NCI-H187 (cell line): ENCODE data around the gene SLC46A3.
"Not testable (repeated sequence)": the region's sequence is repeated elsewhere in the genome, so short reads cannot be mapped to it uniquely, and the experiment has no call there.

Experiments used
- DNase-seq, 2 experiments: peaks; one replicate each; lab custom pipeline; 2025; lab: John Stamatoyannopoulos, UW

Gene SLC46A3

GRCh38 chr13:28730762-28731161 lies 12.0 kb upstream of the SLC46A3 start:
- no peak for DNase-seq

DNA sequence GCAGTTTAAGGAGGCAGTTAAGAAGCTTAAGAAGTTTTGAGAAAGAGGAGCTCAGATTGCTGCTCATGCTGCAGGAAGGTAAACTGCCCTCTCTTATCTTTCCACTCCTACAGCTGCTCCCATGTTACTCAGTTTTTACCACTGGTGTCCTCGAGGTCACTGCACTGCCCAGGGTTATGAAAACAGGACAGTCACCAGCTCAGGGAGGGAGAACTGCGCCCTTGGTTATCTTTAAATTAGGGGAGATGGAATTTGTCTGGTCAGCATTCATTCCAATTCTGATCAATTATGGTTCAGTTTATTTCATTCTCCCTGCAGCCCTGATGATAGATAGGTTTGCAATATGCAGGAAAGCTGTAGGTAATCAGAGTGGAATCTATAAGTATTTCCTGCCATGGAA lies 10.8 kb upstream of the SLC46A3 start:
- DNase-seq: no peak

GRCh38 chr13:28728642-28729041 lies 9.9 kb upstream of the SLC46A3 start:
- DNase-seq: no peak

GRCh38 chr13:28725046-28725610 lies 6.4 kb upstream of the SLC46A3 start:
- no peak for DNase-seq

DNA sequence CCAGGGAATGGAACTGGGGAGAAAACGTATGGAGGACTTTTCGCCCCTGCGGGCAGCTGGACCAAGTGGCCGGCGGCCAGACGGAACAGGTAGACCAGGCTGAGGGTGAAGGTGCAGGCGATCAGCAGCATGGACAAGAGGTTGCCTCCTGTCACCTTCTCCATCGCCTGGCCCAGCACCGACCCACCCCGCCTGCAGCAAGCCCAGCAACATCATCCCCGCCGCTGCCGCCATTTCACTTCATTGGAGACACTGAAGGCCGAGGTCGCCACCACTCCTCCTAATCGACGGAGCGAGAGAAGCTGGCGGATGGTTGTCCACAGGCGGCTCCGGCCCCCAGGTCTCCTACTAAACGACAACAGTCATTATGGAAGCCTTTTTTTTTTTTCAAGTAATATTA lies 5.0 kb upstream of the SLC46A3 start:
- no peak for DNase-seq

- no peak for DNase-seq
These were observed 671 bp upstream of the SLC46A3 start for GRCh38 chr13:28719227-28720055.

GRCh38 chr13:28718196-28718542 lies 601 bp downstream of the SLC46A3 start:
- DNase-seq: no peak

- DNase-seq: no peak
These were observed 1.6 kb downstream of the SLC46A3 start for GRCh38 chr13:28717170-28717569.

GRCh38 chr13:28716511-28716910 lies 2.3 kb downstream of the SLC46A3 start:
- DNase-seq: no peak

DNA sequence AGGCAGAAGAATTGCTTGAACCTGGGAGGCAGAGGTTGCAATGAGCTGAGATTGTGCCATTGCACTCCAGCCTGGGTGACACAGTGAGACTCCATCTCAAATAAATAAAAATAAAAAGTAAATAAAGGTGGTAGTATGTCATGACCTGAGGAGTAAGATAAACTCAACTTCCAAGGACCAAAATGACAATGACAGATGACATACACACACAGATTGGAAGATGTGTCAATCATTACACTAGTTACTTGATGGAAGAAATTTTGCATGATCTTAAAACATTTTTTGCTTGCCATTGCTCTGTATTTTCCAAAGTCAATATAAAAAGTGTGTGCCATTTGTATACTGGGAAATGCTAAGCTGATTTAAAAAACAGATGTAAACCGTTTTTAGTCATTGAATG lies 4.1 kb downstream of the SLC46A3 start:
- no peak for DNase-seq

DNA sequence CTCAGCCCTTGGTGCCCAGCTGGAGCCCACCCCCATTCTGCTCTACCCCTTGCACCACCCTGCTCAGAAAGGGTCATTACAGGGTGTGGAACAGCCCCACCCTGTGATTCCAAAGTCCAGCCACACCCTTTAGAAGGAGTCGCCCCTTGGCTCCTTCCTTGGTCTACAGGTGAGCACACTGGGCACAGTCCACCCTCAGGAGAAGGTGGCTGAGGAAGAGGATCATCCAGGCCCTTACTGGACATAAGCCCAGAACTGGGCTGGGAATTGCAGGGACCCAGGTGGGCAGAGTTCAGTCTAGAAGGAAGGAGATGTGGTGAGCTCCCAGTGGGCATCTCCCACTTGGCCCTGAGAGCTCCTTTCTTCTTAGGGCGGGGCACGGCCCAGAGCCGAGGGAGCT lies 8.6 kb downstream of the SLC46A3 start:
- no peak for DNase-seq

- no peak for DNase-seq
These were observed 10.9 kb downstream of the SLC46A3 start for GRCh38 chr13:28707629-28708427.

DNA sequence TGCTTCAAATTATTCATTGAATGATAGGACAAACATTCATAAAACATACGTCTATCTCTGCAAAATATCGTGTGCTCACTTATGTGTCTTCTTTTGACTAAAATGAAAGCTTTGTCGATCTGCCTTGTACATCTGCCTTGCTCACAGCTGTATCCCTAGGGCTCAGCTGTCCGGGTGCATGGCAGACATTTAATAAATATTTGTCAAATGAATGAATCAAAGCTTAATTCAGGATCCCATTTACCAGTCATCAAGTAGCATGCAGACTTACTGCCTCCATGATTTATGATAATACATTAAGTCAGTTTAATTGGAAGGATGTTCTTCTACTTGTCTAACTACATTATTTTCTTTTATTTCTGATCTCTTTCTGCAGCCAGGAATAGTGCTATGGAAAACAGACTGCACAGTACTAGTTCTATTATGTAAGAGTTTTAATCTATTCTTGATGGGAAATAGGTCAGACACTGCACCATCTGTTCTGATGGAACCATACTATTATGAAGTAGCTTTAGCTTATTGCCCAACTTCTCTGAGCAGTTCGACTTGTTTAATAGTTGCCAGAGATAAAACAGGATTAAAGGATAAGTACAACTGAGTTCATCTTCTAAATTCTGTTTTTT lies 13.2 kb downstream of the SLC46A3 start:
- no peak for DNase-seq

DNA sequence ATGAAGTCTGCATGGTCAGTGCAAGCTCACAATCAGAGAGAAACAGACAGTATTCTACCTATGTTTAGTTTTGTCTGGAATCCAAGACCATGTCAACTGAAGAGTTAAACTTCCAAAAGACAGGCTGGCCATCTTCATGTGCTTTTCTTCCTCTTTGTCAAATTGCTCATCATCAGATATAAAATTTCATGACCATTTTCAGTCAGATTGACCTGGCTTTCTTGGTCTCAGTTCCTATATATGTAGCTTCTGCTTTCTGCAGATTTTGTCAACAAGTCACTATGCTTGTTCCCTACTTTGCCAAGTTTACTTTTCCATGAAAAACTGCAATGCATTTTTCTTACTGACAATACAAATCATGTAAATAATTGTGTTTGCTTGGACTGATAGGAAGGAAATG lies 13.9 kb downstream of the SLC46A3 start:
- no peak for DNase-seq

DNA sequence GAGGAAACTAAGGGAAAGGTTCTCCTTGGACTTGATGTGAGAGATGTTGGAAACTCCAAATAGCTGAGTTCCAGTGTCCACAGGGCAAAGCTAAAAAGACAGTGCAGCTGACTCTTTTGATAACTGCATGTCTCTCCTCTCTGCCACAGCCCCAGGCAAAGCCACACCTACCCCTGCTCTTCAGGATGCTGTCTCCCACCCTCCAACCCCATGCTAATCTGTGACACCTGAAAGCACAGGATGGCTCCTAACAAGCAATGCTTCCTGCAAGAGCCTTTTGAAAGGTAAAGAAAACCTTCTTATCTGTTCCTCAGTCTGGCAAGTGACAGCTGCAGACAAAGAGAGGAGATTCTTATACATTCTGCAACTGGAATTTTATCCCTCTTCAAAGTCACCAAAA lies 14.5 kb downstream of the SLC46A3 start:
- DNase-seq: no peak

DNA sequence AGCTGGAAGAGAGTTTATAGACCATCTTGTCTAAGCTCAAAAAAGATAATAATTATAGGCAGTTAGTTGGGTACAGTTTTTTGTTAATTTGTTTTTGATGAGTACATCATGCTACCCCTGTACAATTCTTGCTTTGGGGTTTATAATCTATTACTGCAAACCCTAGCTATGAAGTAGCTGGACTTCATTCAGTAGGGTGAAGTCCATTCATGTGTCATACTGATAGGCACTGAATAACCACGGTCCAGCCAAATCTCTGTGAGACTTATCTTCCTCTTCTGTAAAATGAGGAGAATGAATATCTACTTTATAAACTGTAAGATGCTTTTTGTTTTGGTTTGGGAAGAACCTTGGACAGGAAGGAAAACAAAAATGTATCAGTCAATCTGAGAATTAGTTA lies 19.5 kb downstream of the SLC46A3 start:
- no peak for DNase-seq

DNA sequence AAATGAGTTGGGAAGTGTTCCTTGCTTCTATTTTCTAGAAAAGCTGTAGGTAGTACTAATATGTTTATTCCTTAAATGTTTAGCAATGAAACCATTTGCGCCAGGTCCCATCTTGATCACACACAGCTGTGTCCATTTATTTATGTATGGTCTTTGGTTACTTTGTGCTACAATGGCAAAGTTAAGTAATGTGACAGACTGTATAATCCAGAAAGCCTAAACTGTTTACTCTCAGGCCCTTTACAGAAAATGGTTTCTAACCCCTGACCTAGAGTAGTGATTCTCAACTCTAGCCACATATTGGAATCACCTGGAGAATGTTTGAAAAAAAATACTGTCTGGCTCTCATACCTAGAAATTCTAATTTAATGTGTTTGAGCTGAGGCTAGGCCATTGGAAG lies 21.3 kb downstream of the SLC46A3 start:
- no peak for DNase-seq

DNA sequence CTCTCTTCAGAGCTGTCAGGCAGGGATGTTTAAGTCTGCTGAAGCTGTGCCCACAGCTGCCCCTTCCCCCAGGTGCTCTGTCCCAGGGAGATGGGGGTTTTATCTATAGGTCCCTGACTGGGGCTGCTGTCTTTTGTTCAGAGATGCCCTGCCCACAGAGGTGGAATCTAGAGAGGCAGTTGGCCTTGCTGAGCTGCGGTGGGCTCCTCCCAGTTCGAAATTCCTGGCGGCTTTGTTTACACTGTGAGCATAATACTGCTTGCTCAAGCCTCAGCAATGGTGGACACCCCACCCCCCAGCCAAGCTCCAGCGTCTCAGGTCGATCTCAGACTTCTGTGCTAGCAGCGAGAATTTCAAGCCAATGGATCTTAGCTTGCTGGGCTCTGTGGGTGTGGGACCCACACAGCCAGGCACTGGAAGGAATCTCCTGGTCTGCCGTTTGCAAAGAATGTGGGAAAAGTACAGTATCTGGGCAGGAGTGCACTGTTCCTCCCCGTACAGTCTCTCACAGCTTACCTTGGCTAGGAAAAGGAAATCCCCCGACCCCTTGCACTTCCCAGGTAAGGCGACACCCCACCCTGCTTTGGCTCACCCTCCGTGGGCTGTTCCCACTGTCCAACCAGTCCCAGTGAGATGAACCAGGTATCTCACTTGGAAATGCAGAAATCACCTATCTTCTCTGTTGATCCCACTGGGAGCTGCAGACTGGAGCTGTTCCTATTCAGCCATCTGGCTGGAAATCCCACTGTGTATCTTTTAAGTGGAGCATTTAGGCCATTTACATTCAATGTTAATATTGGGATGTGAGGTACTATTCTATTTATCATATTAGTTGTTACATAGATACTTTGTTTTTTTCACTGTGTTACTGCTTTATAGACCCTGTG lies 24.9 kb downstream of the SLC46A3 start:
- not testable (repeated sequence) for DNase-seq

- no peak for DNase-seq
These were observed 32.9 kb downstream of the SLC46A3 start for GRCh38 chr13:28685892-28686291.

DNA sequence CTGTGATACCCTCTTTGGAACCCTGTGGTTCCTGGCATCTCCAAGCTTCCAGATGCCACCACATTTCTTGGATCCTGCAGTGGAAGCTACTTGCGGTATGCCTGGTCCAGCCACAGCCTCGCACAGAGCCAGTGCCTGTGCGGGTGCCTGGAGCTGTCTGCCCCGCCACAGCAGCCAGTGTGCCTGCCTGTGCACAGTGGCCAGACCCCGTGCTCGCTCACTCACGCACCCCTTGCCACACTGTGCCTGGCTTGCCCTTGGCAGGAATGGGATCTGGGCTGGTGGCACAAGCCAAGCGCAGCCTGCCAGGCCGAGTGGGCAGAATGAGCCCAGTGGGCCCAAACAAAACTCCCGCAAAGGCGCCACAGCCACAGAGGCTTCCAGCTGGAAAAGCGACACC lies 33.7 kb downstream of the SLC46A3 start:
- DNase-seq: no peak

DNA sequence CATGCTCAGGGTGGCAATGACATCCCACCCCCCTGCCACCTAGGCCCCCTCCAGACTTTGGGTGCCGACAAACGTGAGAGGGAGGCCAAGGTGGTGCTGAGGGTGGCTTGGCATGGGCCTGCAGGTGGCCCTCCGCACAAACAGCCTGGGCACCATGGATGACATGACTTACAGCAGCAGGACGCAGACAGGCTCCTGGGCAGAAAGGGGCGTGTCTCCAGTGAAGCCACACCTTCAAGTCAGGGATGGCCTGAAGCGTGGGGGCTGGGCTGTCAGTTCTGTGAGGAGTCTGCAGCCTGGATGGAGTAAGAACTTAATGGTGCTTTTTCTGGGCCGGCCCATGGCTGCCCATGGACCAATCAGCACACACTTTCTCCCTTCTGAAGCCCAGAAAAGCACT lies 34.5 kb downstream of the SLC46A3 start:
- no peak for DNase-seq

GRCh38 chr13:28683169-28683568 lies 35.6 kb downstream of the SLC46A3 start:
- DNase-seq: not testable (repeated sequence)
